ENCODE measurements around the gene AUTS2. TPM values are rescaled to one million over a fixed set of nuclear protein-coding genes. Genes with fewer than 3 reads are reported as not detected.

Gene AUTS2
- total and polyA plus RNA-seq, 2 donors (not counting 1 experiment from before 2014, with no cell fraction given) = 0.60 to 9.1 TPM

- no peaks in the 10 kb centered on the region for H3K36me3 ChIP-seq (ENCODE audit: control insufficient read depth, insufficient read depth, low read length)
- H3K4me1 ChIP-seq (ENCODE audit: control insufficient read depth, extremely low read depth, insufficient read depth, low read length) = no peaks in the 10 kb centered on the region
- no peaks in the 10 kb centered on the region for H3K27me3 ChIP-seq (ENCODE audit: control insufficient read depth, insufficient read depth, low read length)
- no peak overlapping the region for H2AFZ ChIP-seq (ENCODE audit: low read length)
- H3K9me3 ChIP-seq (ENCODE audit: control insufficient read depth, insufficient read depth, low read depth, low read length) = no peaks in the 10 kb centered on the region
- TF ChIP-seq CTCF (conservative IDR thresholded peaks at IDR 0.05 in 1 of 2, IDR thresholded peaks at IDR 0.05 in 1 of 2; ENCODE audit: low read depth in 1 of 2, low read length in 2 of 2) = no peak
- TF ChIP-seq EZH2 (IDR thresholded peaks at IDR 0.05; ENCODE audit: low read length, missing control alignments) = no peak
- no peak overlapping the region for H3K27ac ChIP-seq (ENCODE audit: insufficient read depth, low read length)
- no peak overlapping the region for H3K9ac ChIP-seq (ENCODE audit: insufficient read depth, low read length)
- H3K4me3 ChIP-seq (replicated peaks in 1 of 4; ENCODE audit: control extremely low read depth in 1 of 4, insufficient read depth in 1 of 4, low read depth in 3 of 4, low read length in 4 of 4) = no peak overlapping the region
- H4K20me1 ChIP-seq (ENCODE audit: control insufficient read depth, extremely low read depth, insufficient read depth, low read length) = no peaks in the 10 kb centered on the region
- H3K4me2 ChIP-seq (ENCODE audit: extremely low read depth, insufficient read depth, low read length) = no peak overlapping the region
- DNase-seq (ENCODE audit: low read depth in 2 of 2) = no peak
- H3K79me2 ChIP-seq (ENCODE audit: control insufficient read depth, insufficient read depth, low read length) = no peaks in the 10 kb centered on the region
These were observed 778.3 kb downstream of the AUTS2 start for GRCh38 chr7:70376561-70377031.

GRCh38 chr7:70377957-70378356, 779.7 kb downstream of the AUTS2 start:
- Histone ChIP-seq H3K4me3 (replicated peaks in 1 of 4; ENCODE audit: control extremely low read depth in 1 of 4, insufficient read depth in 1 of 4, low read depth in 3 of 4, low read length in 4 of 4) (no peak overlapping the region), H3K4me2 (ENCODE audit: extremely low read depth, insufficient read depth, low read length) (no peak overlapping the region), H3K27ac (ENCODE audit: insufficient read depth, low read length) (no peak overlapping the region), H3K9me3 (ENCODE audit: control insufficient read depth, insufficient read depth, low read depth, low read length) (no peaks in the 10 kb centered on the region), H3K79me2 (ENCODE audit: control insufficient read depth, insufficient read depth, low read length) (no peaks in the 10 kb centered on the region), H4K20me1 (ENCODE audit: control insufficient read depth, extremely low read depth, insufficient read depth, low read length) (no peaks in the 10 kb centered on the region), H3K9ac (ENCODE audit: insufficient read depth, low read length) (no peak overlapping the region), H3K4me1 (ENCODE audit: control insufficient read depth, extremely low read depth, insufficient read depth, low read length) (no peaks in the 10 kb centered on the region), H3K27me3 (ENCODE audit: control insufficient read depth, insufficient read depth, low read length) (no peaks in the 10 kb centered on the region), H3K36me3 (ENCODE audit: control insufficient read depth, insufficient read depth, low read length) (no peaks in the 10 kb centered on the region), H2AFZ (ENCODE audit: low read length) (no peak overlapping the region)
- TF ChIP-seq EZH2 (IDR thresholded peaks at IDR 0.05; ENCODE audit: low read length, missing control alignments) = no peak
- TF ChIP-seq CTCF (conservative IDR thresholded peaks at IDR 0.05 in 1 of 2, IDR thresholded peaks at IDR 0.05 in 1 of 2; ENCODE audit: low read depth in 1 of 2, low read length in 2 of 2) = no peak
- no peak for DNase-seq (ENCODE audit: low read depth in 2 of 2)

GRCh38 chr7:70379210-70379609, 780.9 kb downstream of the AUTS2 start:
- Histone ChIP-seq H3K4me2 (ENCODE audit: extremely low read depth, insufficient read depth, low read length) (no peak overlapping the region), H3K4me1 (ENCODE audit: control insufficient read depth, extremely low read depth, insufficient read depth, low read length) (no peaks in the 10 kb centered on the region), H3K27ac (ENCODE audit: insufficient read depth, low read length) (no peak overlapping the region), H3K36me3 (ENCODE audit: control insufficient read depth, insufficient read depth, low read length) (no peaks in the 10 kb centered on the region), H2AFZ (ENCODE audit: low read length) (no peak overlapping the region), H3K4me3 (replicated peaks in 1 of 4; ENCODE audit: control extremely low read depth in 1 of 4, insufficient read depth in 1 of 4, low read depth in 3 of 4, low read length in 4 of 4) (no peak overlapping the region), H3K9me3 (ENCODE audit: control insufficient read depth, insufficient read depth, low read depth, low read length) (no peaks in the 10 kb centered on the region), H3K27me3 (ENCODE audit: control insufficient read depth, insufficient read depth, low read length) (no peaks in the 10 kb centered on the region), H3K9ac (ENCODE audit: insufficient read depth, low read length) (no peak overlapping the region), H3K79me2 (ENCODE audit: control insufficient read depth, insufficient read depth, low read length) (no peaks in the 10 kb centered on the region), H4K20me1 (ENCODE audit: control insufficient read depth, extremely low read depth, insufficient read depth, low read length) (no peaks in the 10 kb centered on the region)
- DNase-seq (ENCODE audit: low read depth in 2 of 2) = no peak
- no peak for TF ChIP-seq CTCF (conservative IDR thresholded peaks at IDR 0.05 in 1 of 2, IDR thresholded peaks at IDR 0.05 in 1 of 2; ENCODE audit: low read depth in 1 of 2, low read length in 2 of 2)
